IPS DF 4.7 (cell line): Measurements from ENCODE around the gene TAF6L.
"Not testable (repeated sequence)": the region's sequence is repeated elsewhere in the genome, so short reads cannot be mapped to it uniquely, and the experiment has no call there.

Experiments used
- DNase-seq: peaks from one replicate; pipeline ENCODE4 v3.0.0-alpha.2; 2013; ENCODE audit warnings: low spot score; ENCODE audit errors: extremely low read depth

The TAF6L gene

GRCh38 chr11:62805076-62805892 is 34.1 kb downstream of the TAF6L start, which contains the start of gene NXF1:
Gene NXF1 (minus strand): TSS chr11:62805440. CDS start chr11:62805356, 84 bp downstream.
- DNase-seq = no peak

- no peak for DNase-seq
Measured at GRCh38 chr11:62805961-62806441, 34.8 kb downstream of the TAF6L start.

GRCh38 chr11:62806611-62807121 is 35.5 kb downstream of the TAF6L start:
- DNase-seq = no peak

- DNase-seq = no peak
Measured at GRCh38 chr11:62810748-62811147, 39.6 kb downstream of the TAF6L start.

GRCh38 chr11:62811659-62812058 is 40.5 kb downstream of the TAF6L start:
- no peak for DNase-seq

GRCh38 chr11:62816557-62816956 is 45.4 kb downstream of the TAF6L start:
- DNase-seq = no peak

GRCh38 chr11:62817129-62817528 is 45.9 kb downstream of the TAF6L start:
- DNase-seq = no peak

- no peak for DNase-seq
Measured at GRCh38 chr11:62823677-62824076, 52.5 kb downstream of the TAF6L start.

- not testable (repeated sequence) for DNase-seq
Measured at GRCh38 chr11:62828130-62828529, 56.9 kb downstream of the TAF6L start.

GRCh38 chr11:62830904-62831519 is 59.8 kb downstream of the TAF6L start:
- no peak for DNase-seq

- peak; percentile 89 for DNase-seq
Measured at GRCh38 chr11:62831520-62832335, 60.5 kb downstream of the TAF6L start, which contains the start of gene STX5. Gene STX5 (minus strand): TSS chr11:62832051. CDS start chr11:62831243, 808 bp downstream.

- DNase-seq = no peak
Measured at GRCh38 chr11:62832336-62833234, 61.4 kb downstream of the TAF6L start, which contains the start of gene TEX54. Gene TEX54 (minus strand): TSS chr11:62832841.

- DNase-seq = no peak
Measured at GRCh38 chr11:62835336-62835735, 64.1 kb downstream of the TAF6L start.
